ENCODE measurements around the gene PLAAT5. TPM values are rescaled to one million over a fixed set of nuclear protein-coding genes. Genes with fewer than 3 reads are reported as not detected.

Gene PLAAT5
- total and polyA plus RNA-seq, 2 of the 4 experiments (the other 2 are of a cell fraction) = not detected

DNA sequence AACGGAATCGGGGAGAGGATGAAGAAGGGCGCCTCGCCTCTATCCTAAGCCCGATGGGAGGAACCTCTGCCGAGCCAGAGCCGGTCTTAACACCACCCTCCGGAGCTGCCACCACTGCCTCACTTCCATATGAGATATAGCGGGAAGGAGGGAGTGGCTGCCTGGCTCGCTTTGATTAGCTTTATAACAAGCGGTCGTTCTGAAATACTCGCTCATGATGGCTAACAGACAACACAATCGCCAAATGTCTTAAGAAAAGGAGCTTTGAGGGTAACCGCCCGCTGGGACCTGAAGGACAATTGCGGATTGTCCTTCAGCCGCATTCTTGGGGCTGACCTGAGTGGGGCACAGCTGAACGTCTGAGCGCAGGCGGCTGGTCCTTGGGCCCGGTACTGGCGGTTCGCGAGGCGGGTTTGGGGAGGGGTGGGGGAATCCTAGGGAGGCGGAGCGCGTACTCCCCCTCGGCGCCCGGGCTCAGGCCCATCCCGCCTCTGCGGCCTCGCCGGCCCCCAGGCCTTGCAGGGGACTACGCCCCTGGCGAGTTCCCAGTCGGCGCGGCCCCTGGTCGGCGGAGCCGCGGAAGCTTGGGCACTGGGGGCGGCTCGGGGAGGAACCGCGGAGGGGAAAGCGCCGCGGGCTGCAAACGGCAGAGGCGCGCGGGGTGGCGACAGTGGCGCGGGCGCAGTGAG lies at the start of gene PLAAT5 (continued):
- TF ChIP-seq CEBPB (IDR thresholded peaks at IDR 0.05; ENCODE audit: low read depth, low read length) (no peak), RAD21 (IDR thresholded peaks at IDR 0.05; ENCODE audit: low read length) (no peak), BHLHE40 (IDR thresholded peaks at IDR 0.05; ENCODE audit: low read depth, low read length) (no peak), RCOR1 (IDR thresholded peaks at IDR 0.05; ENCODE audit: insufficient replicate concordance, low read length) (no peak)

- Histone ChIP-seq H2BK15ac (ENCODE audit: low read depth, low read length) (no peak overlapping the region), H4K91ac (ENCODE audit: insufficient read depth, low read depth, low read length) (no peak overlapping the region), H4K5ac (ENCODE audit: low read depth, low read length) (peak overlapping the region; percentile 41; the same call in 1 of the 2 replicates), H3K36me3 (ENCODE audit: control insufficient read depth, insufficient read depth, low read length) (no peaks in the 10 kb centered on the region), H3K4me2 (ENCODE audit: low read depth, low read length) (peak overlapping the region; percentile 85; the same call in 1 of the 2 replicates), H2AK5ac (ENCODE audit: low read depth, low read length) (no peak overlapping the region), H3K14ac (replicated peaks; ENCODE audit: low read depth, low read length) (no peak overlapping the region; the same call in 1 of the 2 replicates), H3K27me3 (ENCODE audit: control insufficient read depth, insufficient read depth, low read length) (peaks cover 7% of the 10 kb centered on the region), H3K9me3 (ENCODE audit: control insufficient read depth, insufficient read depth, low read length) (no peaks in the 10 kb centered on the region), H3K27ac (ENCODE audit: insufficient read depth, low read length) (no peak overlapping the region; the same call in 1 of the 2 replicates), H3K18ac (ENCODE audit: low read depth, low read length) (no peak overlapping the region; the same call in 1 of the 2 replicates), H3K23ac (ENCODE audit: low read depth, low read length) (no peak overlapping the region), H3K56ac (ENCODE audit: extremely low read depth, insufficient read depth, low read length) (no peak overlapping the region), H3K4me1 (ENCODE audit: control insufficient read depth, insufficient read depth, low read length) (peaks cover 9% of the 10 kb centered on the region; the same call in 1 of the 2 replicates), H3K4me3 (ENCODE audit: insufficient read depth, low read depth, low read length) (no peak overlapping the region), H3K9me1 (ENCODE audit: insufficient read depth, low read length) (no peaks in the 10 kb centered on the region), H2BK5ac (ENCODE audit: low read depth, low read length, poor library complexity, severe bottlenecking) (no peak overlapping the region), H2BK120ac (ENCODE audit: low read depth, low read length) (no peak overlapping the region), H2AK9ac (replicated peaks; ENCODE audit: low read depth, low read length, poor library complexity) (no peak overlapping the region), H2BK20ac (ENCODE audit: low read depth, low read length) (no peak overlapping the region), H4K20me1 (ENCODE audit: insufficient read depth, low read length) (no peaks in the 10 kb centered on the region), H2AFZ (replicated peaks; ENCODE audit: low read length, poor library complexity) (peak overlapping the region; percentile 76), H3K79me1 (ENCODE audit: low read depth in 1 of 2, low read length in 2 of 2) (no peaks in the 10 kb centered on the region), H3K4ac (ENCODE audit: low read depth, low read length) (no peak overlapping the region; the same call in 1 of the 2 replicates), H4K8ac (ENCODE audit: low read depth in 2 of 2, low read length in 2 of 2) (no peak overlapping the region), H3K9ac (ENCODE audit: low read depth, low read length) (peak overlapping the region; percentile 17; the same call in 1 of the 2 replicates)
- intact Hi-C loops (cut with micrococcal nuclease) (no loop called here), in situ Hi-C loops (cut with MboI; ENCODE audit: low sequenced_read_pairs) (no loop called here), dilution Hi-C loops (cut with HindIII; ENCODE audit: low sequenced_read_pairs, unreplicated experiment) (no loop called here)
- DNase-seq (peak; percentile 4), ATAC-seq (ENCODE audit: low read depth) (peak; percentile 52)
- ChIA-PET POLR2A (ENCODE audit: unreplicated experiment) (no interaction called here), CTCF (interaction anchor here (0.9 kb wide), 2 partner anchors 18 to 67 kb away, joined by 3 read pairs; no protein-coding TSS in a partner anchor)
- BruUV-seq (replicated peaks) = no TSS peak
- no CpG with 5 or more reads among the region's 8 CpGs for WGBS, 2 experiments (ENCODE audit: extremely low coverage in 2 of 2, insufficient read length in 1 of 2)
- TF ChIP-seq CHD1 (IDR thresholded peaks at IDR 0.05; ENCODE audit: low read depth, low read length) (no peak), RCOR1 (IDR thresholded peaks at IDR 0.05; ENCODE audit: insufficient replicate concordance, low read length) (no peak), ELK1 (IDR thresholded peaks at IDR 0.05; ENCODE audit: borderline replicate concordance, low read depth, low read length) (no peak), RAD21 (IDR thresholded peaks at IDR 0.05; ENCODE audit: low read length) (no peak), FOS (IDR thresholded peaks at IDR 0.05; ENCODE audit: low read depth, low read length) (no peak), CTCF (conservative IDR thresholded peaks at IDR 0.05; ENCODE audit: low read depth, low read length) (no peak), CEBPB (IDR thresholded peaks at IDR 0.05; ENCODE audit: low read depth, low read length) (no peak), SMC3 (IDR thresholded peaks at IDR 0.05; ENCODE audit: low read depth, low read length) (no peak)
Observed at GRCh38 chr11:63537293-63538101, 46.5 kb upstream of the PLAAT5 start.
